Loucy (cell line): ENCODE data around the gene SCAMP2.

Source experiments
- CTCF ChIP-seq: fragments of 200-600 bp; sonication (generic); conservative IDR thresholded peaks from 2 replicates; pipeline ENCODE4 v1.5.1; 2014; ENCODE audit warnings: mild to moderate bottlenecking, antibody characterized with exemption, low read length
- EZH2phosphoT487 ChIP-seq: fragments of 200-600 bp; IDR thresholded peaks from 2 replicates; pipeline ENCODE4 v1.6.1; 2018; ENCODE audit warnings: antibody characterized with exemption, mild to moderate bottlenecking, moderate library complexity, borderline replicate concordance

GRCh38 chr15:74809242-74809641 is 63.9 kb downstream of the SCAMP2 start:
- TF ChIP-seq CTCF, result 0 out of 2 replicates have a peak, but pooled peaks have one; percentile 4
- TF ChIP-seq EZH2phosphoT487, result no peak
